Middle frontal gyrus (tissue), 1 donor: ENCODE data around the gene CNFN.
A peak's percentile ranks its signal among the peaks of the same experiment; 100 is the strongest.

ENCODE experiments used
- DNase-seq: peaks from one replicate; pipeline ENCODE4 v3.0.0-alpha.2; 2015; ENCODE audit warnings: low spot score; ENCODE audit errors: extremely low spot score

Gene CNFN

DNA sequence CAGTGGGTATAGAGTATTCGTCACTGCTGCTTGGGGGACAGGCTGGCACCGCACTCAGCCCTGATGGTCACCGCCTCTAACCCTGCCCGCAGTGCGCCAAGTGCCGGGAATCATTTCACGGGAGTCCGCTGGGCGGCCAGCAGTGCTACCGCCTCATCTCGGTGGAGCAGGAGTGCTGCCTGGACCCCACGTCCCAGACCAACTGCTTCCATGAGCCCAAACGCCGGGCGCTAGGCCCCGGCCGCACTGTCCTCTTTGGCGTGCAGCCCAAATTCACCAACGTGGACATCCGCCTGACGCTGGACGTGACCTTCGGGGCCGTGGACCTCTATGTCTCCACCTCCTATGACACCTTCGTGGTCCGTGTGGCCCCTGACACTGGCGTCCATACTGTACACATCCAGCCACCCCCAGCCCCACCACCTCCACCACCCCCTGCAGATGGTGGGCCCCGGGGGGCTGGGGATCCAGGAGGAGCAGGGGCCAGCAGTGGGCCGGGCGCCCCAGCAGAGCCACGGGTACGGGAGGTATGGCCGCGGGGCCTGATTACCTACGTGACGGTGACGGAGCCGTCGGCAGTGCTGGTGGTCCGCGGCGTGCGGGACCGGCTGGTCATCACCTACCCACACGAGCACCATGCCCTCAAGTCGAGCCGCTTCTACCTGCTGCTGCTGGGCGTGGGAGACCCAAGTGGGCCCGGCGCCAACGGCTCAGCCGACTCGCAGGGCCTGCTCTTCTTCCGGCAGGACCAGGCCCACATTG is 14.5 kb downstream of the CNFN start:
- DNase-seq: no peak

DNA sequence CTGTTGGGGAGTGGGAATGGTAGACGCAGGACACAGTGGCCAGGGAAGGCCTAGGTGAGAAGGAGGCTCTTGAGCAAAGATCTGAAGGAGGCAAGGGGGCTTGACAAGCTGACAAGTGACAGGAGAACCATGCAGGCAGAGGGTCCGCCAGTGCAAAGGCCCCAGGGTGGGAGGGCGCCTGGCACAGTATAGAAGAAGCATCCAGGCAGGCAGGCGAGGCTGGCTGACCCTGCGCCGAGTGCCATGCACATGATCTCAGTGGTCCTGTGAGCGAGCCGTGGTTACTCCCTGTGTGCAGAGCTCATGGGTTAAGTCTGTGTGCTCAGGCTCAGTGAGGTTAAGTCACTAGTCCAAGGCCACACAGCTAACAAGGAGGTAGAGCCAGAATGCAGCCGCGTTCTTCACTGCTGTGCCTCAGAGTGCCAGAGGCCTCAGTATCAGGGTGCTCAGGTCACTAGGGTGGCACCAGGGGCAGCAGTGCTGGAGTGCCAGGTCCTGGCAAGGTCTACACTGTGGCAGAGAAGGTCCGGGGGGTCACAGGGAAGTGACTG is 15.2 kb downstream of the CNFN start:
- no peak for DNase-seq

DNA sequence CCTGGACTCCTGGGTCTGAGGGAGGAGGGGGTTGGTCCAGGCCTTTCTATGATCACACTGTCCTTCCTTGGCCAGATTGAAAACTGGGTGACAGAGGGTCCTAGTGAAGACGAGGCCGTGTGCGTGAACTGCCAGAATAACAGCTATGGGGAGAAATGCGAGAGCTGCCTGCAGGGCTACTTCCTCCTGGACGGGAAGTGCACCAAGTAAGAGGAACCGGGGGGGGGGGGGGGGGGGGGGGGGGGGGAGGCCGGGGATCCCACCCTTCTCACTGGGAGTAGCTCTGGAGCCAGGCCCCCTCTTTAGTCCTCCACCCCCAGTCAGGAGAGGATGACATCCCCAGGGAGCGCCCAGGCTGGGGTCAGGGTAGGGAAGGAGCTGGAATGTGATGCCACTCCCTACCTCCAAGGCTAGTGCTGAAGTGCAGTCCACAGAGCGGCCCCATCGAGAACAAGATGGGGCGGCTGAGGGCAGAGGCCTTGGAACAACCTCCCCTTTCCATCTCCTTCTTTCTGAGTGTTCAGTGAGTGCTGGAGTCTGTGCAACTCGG is 19.4 kb downstream of the CNFN start:
- no peak for DNase-seq

DNA sequence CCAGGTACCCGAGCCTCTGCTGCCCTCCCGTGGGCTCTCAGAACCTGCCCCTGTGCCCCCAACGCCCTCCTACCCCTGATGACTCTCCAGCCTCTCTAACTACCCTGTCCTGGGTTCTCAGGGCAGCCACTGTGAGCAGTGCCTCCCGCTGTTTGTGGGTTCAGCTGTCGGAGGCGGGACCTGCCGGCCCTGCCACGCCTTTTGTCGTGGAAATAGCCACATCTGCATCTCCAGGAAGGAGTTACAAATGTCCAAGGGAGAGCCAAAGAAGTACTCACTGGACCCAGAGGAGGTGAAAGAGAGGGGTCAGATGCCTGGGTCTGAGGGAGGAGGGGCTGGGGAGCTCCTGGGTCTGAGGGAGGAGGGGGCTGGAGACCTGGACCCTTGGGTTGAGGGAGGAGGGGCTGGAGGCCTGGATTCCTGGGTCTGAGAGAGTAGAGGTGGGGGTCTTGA is 20.0 kb downstream of the CNFN start:
- DNase-seq: no peak

DNA sequence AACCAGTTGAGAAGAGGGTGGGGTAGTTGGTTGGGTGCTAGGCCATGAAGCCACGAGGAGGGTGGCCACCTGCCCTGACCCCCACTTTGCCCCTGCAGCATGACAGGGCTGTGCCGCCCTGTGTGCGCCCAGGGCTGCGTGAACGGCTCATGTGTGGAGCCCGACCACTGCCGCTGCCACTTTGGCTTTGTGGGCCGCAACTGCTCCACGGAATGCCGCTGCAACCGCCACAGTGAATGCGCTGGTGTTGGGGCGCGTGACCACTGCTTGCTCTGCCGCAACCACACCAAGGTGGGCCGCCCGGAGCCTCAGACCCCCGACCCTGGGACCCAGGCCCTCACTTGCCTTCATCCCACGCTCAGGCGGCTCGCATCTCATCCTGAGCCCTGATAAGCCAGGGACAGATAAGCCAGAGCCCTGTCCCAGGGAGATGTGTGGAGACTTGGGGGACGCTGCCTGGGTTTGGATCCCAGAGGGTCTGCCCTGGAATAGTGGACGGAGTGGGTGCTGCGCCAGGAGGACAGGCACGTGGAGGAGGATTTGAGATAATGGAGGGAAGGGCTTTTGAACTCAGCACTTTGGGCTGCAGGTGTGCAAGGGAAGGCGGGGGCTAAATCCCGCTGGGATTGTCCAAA is 20.5 kb downstream of the CNFN start:
- no peak for DNase-seq

DNA sequence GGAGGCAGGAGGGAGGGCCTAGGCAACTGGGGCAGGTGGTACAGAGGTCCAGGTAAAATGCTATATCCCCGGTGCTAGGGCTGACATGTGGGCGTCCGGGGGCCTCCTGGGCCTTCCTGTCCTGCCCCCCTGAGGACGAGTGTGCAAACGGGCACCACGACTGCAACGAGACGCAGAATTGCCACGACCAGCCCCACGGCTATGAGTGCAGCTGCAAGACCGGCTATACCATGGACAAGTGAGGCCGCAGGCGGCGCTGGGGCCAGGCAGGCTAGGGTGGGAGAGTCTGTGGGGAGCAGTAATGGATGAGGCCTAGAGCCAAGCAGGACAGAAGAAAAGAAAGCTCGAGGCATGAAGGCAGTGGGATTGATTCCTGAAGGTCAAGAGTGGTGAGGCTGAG is 21.3 kb downstream of the CNFN start:
- DNase-seq: no peak

DNA sequence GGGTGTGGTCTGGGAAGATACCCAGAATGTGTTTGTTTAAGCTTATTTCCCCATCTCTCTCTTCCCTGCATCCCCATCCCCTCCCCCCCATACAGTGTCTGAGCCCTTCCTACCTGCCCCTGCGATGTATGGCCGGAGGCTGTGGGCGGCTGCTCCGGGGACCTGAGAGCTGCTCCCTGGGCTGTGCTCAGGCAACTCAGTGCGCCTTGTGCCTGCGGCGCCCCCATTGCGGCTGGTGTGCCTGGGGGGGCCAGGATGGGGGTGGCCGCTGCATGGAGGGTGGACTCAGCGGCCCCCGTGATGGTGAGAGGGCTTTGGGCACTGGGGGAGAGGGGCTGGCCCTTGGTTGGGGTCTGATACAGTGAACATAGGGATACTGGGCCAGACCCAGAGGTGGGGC is 21.7 kb downstream of the CNFN start:
- no peak for DNase-seq

DNA sequence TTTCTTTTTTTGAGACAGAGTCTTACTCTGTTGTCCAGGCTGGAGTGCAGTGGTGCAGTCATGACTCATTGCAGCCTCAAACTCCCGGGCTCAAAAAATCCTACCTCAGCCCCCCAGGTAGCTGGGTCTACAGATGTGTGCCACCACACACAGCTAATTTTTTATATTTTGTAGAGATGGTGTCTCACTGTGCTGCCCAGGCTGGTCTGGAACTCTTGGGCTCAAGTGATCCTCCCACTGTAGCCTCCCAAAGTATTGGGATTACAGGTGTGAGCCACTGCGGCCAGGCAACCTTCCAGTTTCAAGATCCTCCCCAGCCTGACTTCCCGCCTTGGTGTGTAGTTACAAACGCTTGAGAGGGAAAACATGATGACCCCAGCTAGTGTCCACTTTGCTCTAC is 22.2 kb downstream of the CNFN start:
- DNase-seq: no peak

DNA sequence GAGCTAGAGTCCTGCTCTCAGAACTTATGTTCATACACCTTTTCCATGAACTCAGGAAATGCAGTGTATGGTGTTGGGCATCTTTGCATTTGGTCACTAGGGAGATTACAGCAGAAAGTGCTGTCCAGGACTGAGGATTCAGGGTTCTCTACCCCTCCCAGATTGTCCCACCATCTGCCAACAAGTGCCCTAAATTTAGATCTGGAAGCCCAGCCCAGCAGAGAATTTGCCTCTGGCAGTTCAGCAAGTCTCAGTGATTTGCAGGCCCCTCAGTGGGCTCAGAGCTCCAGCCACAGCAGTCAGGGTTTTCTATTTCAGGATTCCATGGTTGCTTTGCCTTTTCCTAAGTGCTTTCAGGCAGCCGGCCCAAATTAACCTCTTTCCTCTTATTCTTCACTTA is 23.4 kb downstream of the CNFN start:
- DNase-seq: no peak

DNA sequence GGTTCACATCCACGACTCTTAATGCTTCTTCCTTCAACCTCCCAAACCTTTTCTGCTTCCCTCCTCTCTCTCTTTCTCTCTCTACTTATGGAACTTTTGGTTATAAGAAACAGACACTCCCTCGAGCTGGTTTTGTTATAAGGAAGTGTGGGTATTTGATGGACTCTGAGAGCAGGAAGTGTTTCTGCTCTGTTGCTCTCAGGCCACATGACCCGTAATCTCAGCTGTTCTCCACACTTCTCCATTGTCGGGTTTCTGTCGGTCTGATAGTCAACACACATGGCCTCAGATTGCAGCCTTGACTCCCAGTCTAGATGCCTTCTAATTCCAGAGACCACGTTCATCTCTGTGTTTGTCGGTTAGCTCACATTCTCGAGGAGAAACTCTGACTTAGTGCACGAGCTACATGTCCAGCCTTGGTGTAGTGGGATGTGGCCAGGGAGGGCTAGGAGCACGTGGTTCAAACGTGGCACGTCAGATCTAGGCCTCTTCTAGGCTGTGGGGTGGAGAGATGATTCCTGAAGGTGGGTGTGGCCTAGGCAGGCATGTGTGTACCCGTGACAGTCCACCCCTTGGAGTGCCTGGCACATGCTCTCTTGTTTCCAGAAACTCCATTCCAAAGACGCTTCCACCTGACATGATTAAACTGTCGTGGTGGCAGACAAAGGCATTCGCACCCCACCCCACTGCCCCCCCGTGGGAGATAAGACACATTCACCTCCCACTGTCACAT is 26.3 kb downstream of the CNFN start:
- DNase-seq: no peak

DNA sequence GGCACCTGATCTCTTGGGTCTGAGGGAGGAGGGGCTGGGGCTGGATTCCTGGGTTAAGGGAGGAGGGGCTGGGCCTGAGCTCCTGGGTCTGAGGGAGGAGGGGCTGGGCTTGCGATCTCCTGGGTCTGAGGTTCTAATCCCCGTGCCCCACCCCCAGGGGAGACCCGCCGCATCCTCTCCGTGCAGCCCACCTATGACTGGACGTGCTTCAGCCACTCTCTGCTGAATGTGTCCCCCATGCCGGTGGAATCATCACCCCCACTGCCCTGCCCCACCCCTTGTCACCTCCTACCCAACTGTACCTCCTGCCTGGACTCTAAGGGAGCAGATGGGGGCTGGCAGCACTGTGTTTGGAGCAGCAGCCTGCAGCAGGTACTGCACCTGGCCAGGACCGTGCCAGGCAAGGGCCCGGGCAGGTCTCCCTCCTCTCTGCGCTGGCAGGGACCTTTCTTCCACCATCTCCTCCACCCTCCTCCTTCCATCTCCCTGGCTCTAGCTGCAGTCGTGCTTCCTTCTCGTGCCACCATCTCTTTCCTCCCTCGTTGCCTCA is 27.1 kb downstream of the CNFN start:
- no peak for DNase-seq

DNA sequence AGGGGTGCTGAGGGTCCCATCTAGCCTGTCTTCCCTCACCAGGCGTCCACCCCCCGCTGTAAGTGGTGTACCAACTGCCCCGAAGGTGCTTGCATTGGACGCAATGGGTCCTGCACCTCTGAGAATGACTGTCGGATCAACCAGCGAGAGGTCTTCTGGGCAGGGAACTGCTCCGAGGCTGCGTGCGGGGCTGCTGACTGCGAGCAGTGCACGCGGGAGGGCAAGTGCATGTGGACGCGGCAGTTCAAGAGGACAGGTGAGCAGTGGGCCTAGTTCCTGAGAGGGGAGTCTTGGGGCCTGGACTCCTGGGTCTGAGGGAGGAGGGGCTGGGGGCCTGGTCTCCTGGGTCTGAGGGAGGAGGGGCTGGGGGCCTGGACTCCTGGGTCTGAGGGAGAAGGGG is 27.8 kb downstream of the CNFN start:
- no peak for DNase-seq

DNA sequence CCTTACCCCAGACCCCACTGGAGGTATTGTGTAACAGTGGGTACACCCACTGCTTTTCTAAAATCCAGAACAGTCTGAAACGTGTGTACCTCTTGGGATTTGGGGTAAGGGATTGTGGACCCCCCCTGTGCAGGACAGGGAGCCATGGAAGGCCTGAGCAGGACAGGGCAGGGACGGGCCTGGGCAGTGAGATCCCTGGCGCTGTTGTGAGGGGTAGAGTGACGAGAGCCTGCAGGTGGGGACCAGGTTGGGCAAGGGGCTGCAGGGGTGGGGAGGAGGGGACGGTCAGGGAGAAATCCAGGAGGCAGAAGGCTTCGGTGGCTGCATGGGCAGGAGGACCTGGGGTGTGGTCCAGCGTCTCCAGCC is 28.6 kb downstream of the CNFN start:
- no peak for DNase-seq

DNA sequence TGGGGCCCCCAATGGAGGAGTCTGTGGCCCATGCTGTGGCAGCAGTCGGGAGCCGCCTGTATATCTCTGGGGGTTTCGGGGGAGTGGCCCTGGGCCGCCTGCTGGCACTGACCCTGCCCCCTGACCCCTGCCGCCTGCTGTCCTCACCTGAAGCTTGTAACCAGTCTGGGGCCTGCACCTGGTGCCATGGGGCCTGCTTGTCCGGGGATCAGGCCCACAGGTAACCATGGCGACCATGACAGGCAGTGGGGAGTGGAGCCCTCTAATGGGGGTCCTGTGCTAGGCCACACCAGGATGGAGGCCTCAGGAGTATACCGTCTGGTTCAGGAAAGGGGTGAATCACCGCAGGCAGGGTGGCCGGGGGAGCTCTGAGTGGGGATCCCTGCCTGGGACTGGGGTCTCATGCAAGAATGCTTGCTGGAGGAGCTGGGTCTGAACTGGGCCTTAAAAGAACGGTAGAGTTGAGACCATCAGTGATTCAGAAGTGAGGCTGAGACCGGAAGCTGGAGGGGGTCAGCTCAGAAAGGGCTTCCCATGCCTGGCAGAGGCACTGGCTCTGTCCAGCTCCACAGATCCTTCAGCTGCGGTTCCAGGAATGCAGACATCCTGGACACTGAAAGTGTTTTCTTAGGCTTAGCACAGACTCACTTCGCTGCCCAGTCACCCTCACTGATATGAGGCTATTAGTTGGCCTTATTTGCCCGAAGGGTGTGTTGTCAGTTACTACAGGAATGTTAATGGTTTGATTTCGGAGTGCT is 29.1 kb downstream of the CNFN start:
- no peak for DNase-seq

DNA sequence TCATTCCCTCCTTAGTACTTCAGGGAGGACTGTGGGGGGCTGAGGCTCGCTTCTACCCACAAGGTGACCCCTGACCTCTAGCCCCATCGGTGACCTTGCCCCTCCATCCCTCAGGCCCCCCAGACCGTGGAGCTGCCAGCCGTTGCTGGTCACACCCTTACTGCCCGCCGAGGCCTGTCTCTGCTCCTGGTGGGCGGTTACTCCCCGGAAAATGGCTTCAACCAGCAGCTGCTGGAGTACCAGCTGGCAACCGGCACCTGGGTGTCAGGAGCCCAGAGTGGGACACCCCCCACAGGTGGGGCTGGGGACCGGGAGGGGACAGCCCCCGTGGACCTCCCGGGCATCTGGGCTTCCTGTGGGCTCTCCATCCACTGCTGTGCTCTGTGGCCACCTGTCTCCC is 32.8 kb downstream of the CNFN start:
- DNase-seq: no peak

DNA sequence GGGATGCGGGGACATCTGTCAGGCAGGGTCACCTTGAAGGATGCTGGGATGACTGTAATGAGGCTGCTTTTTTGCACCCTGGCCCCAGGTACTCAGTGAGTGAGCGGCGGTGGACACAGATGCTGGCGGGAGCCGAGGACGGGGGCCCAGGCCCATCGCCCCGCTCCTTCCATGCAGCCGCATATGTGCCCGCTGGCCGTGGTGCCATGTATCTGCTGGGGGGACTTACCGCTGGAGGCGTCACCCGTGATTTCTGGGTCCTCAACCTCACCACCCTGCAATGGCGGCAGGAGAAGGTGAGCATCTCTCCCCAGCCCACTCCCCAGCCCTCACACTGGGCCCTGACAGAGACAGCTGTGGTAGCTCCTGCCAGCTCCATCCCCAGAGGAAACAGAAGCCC is 33.4 kb downstream of the CNFN start:
- no peak for DNase-seq

DNA sequence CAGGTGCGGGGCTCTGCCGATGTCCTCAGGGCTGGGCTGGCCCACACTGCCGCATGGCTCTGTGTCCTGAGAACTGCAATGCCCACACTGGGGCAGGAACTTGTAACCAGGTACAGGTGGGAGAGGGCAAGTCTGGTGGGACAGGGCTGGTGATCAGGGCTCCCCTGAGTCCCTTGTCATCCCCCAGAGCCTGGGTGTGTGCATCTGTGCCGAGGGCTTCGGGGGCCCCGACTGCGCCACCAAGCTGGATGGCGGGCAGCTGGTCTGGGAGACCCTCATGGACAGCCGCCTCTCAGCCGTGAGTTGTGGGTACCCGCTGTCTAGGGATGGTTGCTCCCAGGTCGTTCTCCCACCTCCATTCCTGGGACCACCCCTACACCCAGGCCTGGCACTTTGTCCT is 34.2 kb downstream of the CNFN start:
- DNase-seq: no peak

DNA sequence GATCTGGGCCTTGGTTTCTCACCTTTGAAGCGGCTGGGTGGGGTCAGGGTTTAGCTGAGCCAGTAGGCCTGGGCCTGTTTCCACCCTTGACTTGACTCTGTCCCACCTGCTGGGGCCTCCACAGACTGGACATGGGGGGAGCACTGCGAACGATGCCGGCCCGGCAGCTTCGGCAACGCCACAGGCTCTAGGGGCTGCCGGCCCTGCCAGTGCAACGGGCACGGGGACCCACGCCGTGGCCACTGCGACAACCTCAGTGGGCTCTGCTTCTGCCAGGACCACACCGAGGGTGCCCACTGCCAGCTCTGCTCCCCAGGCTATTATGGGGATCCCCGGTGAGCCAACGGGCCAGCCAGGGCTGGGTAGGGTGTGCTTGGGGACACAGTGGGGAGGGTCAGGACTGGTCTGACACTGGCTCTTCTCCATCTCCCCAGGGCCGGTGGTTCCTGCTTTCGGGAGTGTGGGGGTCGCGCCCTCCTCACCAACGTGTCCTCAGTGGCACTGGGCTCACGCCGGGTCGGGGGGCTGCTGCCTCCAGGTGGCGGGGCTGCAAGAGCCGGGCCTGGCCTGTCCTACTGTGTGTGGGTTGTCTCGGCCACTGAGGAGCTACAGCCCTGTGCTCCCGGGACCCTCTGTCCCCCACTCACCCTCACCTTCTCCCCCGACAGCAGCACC is 36.6 kb downstream of the CNFN start:
- no peak for DNase-seq

DNA sequence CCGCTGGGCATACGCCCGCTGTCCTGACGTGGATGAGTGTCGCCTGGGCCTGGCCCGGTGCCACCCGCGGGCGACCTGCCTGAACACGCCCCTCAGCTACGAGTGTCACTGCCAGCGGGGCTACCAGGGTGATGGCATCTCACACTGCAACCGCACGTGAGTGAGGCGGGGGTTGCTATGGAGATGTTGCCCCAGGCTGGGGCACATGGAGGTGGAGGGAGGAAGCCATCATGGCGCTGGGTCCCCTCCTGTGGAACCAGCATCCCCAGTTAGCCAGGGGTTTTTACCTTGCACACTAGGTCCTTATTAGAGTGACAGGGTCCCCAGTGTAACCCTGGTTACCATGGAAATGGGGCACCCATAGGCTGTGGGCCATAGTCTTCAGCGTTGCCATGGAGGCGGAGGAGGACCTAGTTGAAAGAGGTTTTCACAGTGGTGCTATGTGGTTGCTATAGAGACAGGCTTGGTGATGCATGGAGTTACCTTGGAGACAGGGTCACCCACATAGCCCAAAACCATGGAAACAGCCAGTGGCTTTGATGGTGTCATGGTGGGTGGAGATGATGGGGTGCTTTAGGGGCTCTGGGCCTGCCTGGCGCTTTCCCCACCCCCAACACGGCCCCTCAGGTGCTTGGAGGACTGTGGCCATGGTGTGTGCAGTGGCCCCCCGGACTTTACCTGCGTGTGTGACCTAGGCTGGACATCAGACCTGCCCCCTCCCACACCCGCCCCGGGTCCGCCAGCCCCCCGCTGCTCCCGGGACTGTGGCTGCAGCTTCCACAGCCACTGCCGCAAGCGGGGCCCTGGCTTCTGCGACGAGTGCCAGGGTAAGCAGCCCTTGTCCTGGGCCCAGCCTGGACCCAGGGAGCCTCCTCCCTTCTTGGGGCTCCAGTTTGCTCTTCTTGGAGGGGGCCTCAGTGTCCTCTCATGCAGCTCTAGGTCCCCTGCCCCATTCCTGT is 37.5 kb downstream of the CNFN start:
- DNase-seq: peak; percentile 57
